ENCODE data around the gene PLCB1.
"Not testable (repeated sequence)": the region's sequence is repeated elsewhere in the genome, so short reads cannot be mapped to it uniquely, and the experiment has no call there.

PLCB1 gene

DNA sequence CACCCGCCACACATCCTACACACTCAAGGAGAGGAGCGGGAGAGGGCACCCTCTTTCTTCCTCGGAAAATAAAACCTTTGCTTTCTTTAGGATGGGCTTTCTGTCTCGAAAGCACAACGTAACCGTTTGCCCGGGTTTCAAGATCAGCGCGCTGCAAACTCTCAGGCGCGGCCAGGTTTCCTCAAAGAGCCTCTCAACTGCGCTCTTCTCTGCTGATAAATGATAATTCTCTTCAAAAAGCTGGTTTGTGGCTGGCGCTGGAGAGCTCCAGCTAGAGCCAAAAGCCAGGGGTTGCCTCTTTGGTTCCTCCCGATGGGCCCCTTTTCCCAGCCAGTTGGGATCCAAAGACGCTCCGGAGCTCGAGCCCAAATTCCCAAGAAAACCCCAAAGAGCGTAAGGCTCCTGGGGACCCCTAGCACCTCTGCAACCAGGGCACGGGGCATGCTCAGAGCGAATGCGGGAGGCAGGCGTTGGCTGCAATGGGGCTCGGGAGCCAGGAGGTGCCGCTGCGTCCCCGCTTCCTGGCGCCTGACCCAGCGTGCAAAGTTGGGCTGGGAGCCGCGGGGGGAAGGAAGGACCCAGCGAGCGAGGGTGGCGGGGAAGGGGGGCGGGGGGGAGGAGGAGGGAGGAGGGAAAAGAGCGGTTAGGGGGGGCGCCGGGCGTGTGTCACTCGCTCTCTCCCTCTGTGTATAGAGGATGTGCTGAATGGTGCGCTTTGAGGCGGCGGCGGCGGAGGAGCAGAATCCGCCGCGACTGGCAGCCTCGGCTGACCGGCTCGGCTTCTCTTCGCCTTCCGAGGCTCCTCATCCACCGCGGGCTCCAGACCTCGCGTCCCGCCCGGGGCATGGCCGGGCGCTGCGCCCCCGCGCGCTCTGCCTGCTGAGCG, at the start of gene PLCB1:
PLCB1 (plus strand) TSS at position 669 of the 886 bp plus-strand sequence. CDS start 386 bp downstream, outside the sequence.
- peak; percentile 66 for DNase-seq (ENCODE audit: low spot score)

DNA sequence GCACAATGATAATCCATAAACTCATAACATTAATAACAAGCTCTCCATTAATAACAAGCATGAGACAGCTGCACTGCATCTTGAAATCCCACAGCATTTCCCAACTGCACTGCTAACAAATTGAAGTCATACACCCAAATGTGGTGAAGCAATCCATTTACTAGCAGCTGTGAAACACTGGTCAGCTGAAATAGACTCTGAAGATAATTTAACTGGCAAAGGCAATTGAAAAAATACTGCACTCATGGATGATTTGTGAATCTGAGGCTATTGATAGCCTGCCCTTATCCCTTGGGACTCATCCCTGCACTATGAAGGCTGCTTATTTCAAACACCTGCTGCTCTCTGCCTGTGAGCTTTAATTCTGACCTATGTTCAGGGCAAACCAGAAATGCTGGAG, 49.1 kb upstream of the PLCB1 start:
- no peak for DNase-seq (ENCODE audit: low spot score)

DNA sequence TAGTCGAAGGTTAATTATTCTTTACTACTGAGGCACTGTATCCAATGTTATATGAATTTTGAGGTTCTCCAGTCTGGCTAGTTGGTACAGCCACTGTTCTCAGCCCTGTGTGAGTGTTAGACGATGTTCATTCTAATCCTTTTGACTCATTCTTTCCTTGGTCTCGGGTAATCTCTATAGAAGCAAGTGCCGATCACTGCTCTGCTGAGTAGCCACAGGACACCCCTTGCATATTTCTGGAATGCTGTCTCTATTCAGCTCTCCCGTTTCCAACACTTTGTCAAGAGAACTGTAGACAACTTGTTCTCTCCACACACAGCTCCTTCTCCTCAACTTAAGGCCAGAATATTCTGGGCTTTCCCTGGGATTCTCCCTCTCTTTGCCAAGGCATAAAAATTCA, 42.4 kb upstream of the PLCB1 start:
- no peak for DNase-seq (ENCODE audit: low spot score)

DNA sequence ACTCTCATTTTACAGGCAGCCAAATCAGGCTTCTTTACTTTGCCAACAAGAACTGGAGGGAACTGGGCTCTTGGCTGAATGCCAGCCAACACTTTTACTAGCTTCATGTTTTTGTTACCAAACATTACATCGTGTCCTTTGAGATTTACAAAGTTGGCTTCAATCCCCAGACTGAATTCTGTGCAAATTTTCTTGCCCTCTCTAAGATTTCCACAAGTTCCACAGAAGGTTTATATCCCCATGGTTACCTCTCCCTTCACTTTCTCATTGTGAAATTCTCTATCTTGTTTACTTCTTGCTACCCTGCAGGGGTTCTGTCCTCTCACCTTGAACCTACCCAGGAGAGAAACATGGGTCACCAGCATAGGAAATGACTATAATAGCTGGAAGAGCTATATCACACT, 37.6 kb upstream of the PLCB1 start:
- DNase-seq (ENCODE audit: low spot score) = no peak

DNA sequence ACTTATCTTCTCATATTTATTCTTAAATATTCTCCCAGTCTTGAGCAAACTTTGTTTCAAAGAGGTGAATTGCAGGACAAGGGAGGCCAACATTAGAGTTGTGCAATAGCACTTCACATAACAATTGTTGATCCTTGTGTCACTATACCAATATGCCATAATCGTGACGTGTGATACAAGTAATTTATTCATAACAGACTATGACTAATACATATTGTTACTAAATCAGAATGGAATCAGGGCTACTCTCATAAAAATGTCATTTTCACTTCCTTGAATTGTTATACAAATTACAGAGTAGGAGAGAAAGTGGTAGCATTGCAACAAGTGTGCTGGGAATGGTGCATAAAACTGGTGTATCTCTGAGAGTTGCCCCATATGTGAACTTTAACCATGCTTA, 37.2 kb upstream of the PLCB1 start:
- DNase-seq (ENCODE audit: low spot score) = no peak

DNA sequence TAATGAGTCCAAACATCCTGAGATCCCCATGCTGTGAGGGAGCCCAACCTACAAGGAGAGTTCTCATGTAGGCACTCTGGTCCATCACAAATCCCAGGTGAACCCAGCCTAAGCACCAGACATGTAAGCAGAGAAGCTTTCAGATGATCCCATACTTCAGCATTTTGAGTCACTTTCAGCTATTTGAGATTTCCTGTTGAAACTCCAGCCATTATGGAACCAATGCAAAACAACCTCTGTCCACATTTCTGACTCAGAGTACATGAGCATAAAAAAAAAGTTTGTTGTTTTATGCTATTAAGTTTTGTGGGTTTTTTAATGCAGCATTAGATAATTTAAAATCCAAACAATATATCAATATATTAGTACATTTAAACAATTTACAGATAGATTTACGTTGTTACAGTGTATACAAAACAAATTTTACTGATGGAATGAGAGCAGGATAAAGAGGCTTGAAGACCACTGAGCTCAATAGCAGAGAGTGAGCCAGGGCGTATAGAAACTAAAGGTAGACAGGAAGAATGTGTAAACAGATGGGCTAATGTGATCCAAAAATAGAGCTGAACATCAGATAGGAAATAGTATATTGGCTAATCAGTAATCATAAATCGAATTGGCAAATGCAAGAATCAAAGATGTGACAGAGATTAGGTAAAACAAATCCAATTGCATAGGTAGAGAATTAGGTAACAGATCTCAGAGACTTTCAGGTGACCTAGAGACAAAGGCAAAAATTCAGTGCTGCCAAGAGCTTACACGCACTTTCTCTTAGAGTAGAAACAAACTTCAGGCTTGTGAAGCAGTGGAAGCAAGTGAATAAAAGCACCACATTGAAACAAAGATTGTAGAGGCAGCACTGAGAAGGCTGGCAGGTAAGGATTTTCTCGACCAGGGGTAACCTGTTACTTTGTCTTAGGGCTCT, 36.2 kb upstream of the PLCB1 start:
- DNase-seq (ENCODE audit: low spot score) = no peak

DNA sequence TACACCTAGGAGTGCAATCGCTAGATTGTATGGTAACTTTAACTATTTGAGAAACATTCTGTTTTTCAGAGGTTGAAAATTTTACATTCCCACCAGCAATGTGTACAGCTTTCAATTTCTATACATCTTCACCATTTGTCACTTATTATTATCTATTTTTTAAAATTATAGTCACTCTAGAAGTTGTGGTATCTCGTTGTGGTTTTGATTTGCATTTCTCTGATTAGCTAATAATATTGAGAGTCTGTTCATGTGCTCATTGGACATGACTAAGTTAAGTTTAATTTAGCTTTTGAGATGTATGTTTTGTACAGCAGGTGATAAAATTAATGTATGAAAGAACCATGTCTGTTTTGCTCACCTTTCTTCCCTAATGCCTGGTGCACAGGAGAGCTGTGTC, 34.8 kb upstream of the PLCB1 start:
- no peak for DNase-seq (ENCODE audit: low spot score)

DNA sequence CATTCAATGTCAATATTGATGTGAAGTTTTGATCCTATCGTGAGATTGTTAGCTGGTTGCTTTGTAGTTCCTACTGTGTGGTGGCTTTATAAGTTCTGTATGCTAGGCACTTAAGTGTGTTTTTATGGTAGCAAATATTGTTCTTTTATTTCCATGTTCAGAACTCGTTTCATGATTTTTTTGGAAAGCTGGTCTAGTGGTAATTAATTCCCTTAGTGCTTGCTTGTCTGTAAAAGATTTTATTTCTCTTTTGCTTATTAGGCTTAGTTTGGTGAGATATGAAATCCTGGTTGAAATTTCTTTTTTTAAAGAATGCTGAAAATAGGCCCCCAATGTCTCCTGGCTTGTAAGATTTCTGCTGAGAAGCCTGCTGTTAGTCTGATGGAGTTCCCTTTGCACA, 27.8 kb upstream of the PLCB1 start:
- no peak for DNase-seq (ENCODE audit: low spot score)

DNA sequence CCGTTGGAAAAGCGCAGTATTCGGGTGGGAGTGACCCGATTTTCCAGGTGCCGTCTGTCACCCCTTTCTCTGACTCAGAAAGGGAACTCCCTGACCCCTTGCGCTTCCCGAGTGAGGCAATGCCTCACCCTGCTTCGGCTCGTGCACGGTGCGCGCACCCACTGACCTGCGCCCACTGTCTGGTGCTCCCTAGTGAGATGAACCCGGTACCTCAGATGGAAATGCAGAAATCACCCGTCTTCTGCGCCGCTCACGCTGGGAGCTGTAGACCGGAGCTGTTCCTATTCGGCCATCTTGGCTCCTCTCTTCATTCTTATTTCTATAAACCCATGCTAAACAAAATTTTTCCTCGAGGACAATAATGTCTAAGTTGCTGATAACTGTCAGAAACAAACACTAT, 17.5 kb upstream of the PLCB1 start:
- DNase-seq (ENCODE audit: low spot score) = not testable (repeated sequence)

DNA sequence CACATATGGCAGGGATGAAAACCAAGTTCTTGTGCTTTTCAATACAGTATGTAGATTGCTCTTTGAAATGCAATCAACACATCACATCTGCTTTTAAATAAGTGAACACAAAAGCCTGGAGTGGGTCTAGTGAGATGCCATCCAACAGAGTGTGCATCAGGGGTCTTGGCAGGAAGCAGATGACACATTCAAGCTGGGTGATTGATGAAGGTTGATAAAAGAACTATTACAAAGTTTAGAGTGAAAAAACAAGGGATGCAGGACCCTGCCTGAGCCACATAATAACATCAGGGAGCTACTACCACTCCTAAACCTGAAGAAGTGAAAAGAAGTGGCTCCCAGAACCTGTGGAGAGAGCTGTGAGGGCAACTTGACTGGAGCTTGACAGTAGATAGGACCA, 16.6 kb upstream of the PLCB1 start:
- DNase-seq (ENCODE audit: low spot score) = no peak

DNA sequence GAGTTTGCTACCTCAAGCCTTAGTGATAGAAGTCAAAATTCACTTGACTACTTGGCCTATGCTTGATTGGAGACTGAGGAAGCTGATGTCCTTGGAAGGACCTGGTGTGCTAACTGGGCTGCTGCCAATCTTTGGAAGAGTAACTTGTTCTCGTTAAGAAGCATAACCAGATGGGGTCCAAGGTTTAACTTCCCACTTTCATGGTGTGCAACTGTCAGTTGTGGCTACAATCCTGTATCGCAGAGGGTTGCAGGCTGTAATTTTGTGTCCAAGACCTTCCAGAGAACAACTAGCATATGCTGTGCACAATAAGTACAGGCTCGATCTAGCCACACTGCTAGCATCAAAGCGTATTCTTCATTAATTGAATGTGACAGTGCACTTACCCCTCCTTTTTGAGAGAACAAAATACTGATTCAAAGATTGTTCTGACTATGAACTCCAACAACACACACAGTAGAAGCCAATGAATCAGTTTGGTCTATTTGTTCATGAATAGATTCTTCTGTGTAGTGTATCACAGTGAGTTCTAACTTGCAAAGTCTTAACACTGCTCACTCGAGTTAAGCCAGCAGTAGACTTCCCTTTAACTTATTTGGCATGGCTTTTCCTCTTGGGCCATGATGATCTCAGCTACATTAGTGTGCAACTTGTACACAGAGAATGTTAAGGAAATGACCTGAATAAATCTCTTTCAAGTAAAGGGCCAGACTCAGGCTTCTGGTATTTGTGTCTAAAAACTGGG, 15.8 kb upstream of the PLCB1 start:
- DNase-seq (ENCODE audit: low spot score) = no peak

DNA sequence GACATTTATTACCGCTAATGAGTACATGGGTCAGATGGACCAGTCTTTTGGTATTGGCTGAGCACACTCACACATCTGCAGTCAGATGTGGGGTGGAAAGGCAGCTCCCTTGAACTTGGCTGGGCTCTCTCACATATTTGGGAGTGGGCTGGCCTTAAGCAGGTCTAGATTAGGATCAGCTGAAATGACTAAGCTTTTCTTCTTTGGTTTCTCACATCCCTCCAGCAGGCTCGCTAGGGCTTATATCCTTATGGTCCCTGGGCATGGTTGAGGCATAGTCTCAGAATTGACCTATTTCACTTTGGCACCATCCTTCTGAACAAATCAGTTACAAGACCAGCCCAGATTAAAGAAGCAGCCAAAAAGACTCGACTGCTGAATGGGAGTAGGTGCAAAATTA, 14.4 kb upstream of the PLCB1 start:
- no peak for DNase-seq (ENCODE audit: low spot score)

DNA sequence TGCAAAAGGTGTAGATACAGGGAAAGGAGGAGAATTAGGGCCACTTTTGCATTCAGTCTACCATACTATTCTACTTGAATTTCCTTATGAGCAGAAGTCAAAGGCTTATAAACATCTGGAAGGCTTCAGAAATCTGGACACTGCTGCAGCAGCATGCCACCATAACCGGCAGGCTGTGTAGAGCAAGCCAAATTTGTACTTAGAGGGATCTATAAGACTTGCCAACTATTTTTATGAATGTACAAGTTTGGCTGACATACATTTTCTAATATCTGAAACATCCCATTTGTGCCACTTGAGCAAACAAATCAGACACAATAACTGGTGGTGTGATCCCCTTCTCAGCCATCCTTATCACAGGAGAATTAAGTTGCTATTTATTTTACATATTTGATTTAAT, 14.0 kb upstream of the PLCB1 start:
- no peak for DNase-seq (ENCODE audit: low spot score)

DNA sequence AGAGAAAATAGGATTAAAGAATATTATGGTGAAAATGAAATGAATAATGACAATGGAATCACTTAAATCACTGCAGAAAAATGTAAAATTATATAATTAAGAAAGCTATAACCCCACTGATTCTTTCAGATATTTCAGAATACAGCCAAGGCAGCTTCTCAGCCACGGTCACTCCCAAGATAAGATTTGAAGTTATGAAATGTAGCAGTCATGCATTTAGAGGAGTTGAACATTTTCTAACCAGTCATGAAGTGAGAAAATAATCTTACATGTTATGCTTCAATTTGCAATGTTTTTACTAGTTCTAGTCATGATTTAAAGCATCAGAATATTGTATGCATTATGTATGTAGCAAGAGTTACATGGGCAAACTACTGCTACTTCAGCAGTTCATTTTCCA, 13.3 kb upstream of the PLCB1 start:
- DNase-seq (ENCODE audit: low spot score) = no peak

DNA sequence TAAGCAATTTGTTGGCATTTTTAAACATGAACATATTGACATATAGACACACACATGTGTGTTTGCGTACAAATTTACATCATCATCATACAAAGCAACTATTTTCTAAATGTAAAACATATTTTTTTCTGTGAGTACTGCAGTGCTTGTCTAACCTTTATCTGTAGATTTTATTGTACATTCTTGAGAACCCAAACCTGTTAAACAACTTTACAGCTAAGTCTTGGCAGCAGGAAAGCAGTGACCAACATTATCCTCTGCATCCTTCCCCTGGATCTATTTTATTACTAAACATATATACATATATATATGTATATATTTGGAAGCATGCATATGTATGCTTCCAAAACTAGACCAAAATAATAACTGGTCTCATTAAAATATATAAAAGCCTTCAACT, 10.4 kb upstream of the PLCB1 start:
- no peak for DNase-seq (ENCODE audit: low spot score)

DNA sequence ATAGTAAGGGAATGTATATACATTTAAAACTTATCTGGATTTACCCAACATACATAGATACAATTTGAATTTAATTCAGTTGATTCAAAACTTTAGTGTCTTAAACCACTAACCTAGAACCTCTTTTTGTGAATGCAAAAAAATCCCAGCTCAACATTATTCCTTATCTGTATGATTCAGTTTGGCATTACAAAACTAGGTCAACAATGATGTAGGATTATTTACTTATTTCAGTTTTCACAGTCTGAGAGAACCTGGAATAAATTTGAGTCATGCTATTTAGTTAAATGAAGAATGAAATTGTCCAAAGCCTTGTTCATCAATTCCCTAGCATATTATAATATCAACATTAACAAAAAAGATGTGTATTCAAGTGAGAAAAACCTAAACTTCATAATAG, 7.4 kb upstream of the PLCB1 start:
- no peak for DNase-seq (ENCODE audit: low spot score)

DNA sequence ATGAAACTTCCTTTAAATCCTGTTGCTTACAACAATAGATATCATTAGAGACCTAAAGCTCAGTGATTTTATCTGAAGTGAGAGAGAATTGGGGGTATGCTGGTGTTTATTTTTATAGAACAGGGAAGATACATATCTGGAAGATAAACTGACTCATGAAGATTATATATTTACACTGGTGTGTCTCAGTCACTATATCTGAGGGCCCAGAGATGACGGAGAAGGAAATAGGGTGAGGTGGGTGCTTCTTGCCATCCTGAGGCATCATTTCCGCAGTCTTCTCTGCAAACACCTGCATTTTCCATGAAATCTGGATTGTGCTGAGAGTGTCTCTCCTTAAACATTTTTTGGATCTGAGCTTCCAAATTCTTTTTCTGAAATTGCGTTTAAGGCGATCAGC, 5.9 kb upstream of the PLCB1 start:
- DNase-seq (ENCODE audit: low spot score) = no peak

DNA sequence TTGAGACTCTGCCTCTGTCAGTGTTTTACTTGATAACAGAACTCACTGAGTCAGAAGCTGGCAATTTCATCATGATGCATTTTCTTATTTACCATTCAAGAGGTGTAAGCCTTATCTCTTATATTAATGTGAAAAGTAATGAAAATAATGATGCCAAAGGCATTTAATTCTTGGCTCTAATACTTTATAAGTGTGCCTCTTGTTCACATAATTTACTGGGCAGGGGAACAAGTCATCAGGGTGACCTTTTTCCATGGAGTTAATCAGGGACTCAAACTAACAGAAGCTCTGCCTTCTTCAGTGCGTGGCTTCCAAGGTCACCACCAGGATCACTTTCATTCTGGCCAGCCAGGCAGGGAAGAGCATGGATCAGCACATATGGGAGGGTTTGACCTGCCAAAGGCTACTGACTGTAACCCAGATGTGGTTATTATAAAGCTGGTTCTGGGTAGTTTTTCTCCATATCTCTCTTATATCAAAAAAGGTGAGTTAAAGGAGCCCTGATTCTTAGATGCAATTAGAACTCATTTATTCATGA, 5.2 kb upstream of the PLCB1 start:
- no peak for DNase-seq (ENCODE audit: low spot score)

DNA sequence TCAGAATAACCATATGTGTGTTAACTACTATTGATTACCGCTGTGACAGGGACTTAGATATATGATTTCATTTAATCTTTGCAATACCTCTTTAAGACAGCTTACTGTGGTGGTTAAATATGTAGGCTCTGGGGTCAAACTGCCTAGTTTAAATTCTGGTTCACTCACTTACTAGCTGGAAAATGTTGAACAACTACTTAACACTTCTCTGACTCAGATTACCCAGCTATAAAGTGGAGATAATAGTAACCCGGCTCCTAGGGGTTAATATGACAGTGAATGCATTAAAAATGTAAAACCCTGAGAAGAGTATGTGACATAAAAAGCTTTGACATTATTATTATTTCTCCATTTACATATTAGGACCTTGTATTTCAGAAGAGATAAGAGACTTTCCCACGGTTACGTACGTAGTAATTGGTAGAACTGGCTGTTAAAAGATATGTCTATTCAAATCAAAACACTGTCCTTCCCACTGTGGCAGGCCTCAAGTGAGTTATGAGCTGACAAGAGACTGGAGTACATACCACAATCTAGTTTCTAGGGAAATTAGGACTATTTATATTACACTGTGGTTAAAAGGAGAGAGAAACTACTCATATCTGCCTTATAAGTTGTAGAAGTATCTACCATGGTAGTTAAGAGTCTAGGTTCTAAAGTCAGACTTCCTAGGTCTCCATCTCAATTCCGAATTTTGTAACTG, 4.4 kb upstream of the PLCB1 start:
- DNase-seq (ENCODE audit: low spot score) = no peak

DNA sequence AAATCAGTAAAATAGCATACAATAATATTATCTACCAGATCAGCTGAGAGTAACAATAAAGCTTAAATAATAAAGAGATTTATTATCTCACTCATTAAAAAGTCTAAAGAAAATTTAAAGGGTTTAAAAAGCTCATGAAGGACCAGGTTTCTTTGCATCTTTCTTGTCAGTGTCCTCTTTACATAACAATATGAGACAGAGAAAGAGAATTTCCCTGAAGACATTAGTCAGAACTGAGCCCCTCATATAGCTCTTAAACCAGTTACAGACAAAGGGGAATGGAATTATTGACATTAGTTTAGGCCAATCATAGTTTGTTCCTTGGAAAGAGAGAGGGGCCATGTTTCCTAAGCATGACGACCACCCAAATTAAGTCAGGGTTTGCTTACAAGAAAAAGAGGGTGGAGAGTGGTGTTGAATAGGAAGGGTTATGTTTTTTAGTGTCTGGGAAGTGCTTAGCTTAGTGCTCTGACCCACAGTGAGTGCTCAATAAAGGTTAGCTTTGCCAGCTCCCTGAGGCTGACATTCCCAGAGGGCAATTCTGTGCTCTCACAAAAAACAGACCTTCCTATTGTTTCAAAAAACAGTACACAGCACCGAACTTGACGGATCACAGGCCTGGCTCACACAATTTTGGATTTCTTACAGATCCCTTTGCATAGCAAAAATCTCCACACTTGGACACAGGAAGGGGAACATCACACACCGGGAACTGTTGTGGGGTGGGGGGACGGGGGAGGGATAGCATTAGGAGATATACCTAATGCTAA, 3.6 kb upstream of the PLCB1 start:
- DNase-seq (ENCODE audit: low spot score) = no peak
